OCI-LY1 (cell line): ENCODE measurements around the gene ADNP.

Experiments
- H2AFZ ChIP-seq: fragments of 200-600 bp; sonication (generic), shearing (Covaris generic); 2 replicates; pipeline ENCODE4 v1.6.0; 2014; ENCODE audit warnings: antibody characterized with exemption, mild to moderate bottlenecking, low read length
- H3F3A ChIP-seq: fragments of 200-600 bp; sonication (generic), shearing (Covaris generic); 2 replicates; pipeline ENCODE4 v1.6.0; 2014; ENCODE audit warnings: mild to moderate bottlenecking, antibody characterized with exemption, low read length, moderate library complexity; ENCODE audit not compliant: insufficient read depth
- H3K27ac ChIP-seq: fragments of 200-600 bp; sonication (generic); 2 replicates; pipeline ENCODE4 v1.5.1; 2014; ENCODE audit warnings: low read length, mixed run types, mild to moderate bottlenecking, low read depth; ENCODE audit not compliant: poor library complexity, severe bottlenecking
- H3K27me3 ChIP-seq: fragments of 200-600 bp; sonication (generic); 2 replicates; pipeline ENCODE4 v1.6.0; 2014; ENCODE audit warnings: antibody characterized with exemption, mild to moderate bottlenecking, low read length, moderate library complexity; ENCODE audit not compliant: insufficient read depth
- H3K36me3 ChIP-seq: fragments of 200-600 bp; sonication (generic); 2 replicates; pipeline ENCODE4 v1.6.1; 2014; ENCODE audit warnings: mild to moderate bottlenecking, antibody characterized with exemption, low read length, moderate library complexity, mixed read lengths; ENCODE audit not compliant: insufficient read depth
- H3K4me1 ChIP-seq: fragments of 200-600 bp; sonication (generic); 2 replicates; pipeline ENCODE4 v1.5.1; 2014; ENCODE audit warnings: mild to moderate bottlenecking, low read length, moderate library complexity; ENCODE audit not compliant: insufficient read depth, severe bottlenecking
- H3K4me2 ChIP-seq: fragments of 200-600 bp; sonication (generic), shearing (Covaris generic); 2 replicates; pipeline ENCODE4 v1.6.1; 2014; ENCODE audit warnings: low read length
- H3K4me3 ChIP-seq: fragments of 200-600 bp; sonication (generic); 2 replicates; pipeline ENCODE4 v1.5.1; 2014; ENCODE audit warnings: low read length, low read depth, mild to moderate bottlenecking, mixed read lengths; ENCODE audit not compliant: poor library complexity, severe bottlenecking
- H3K79me2 ChIP-seq: fragments of 200-600 bp; shearing (Covaris generic); 2 replicates; pipeline ENCODE4 v1.6.1; 2016; ENCODE audit warnings: mixed run types, low read length, mixed read lengths; ENCODE audit not compliant: insufficient read depth
- H3K9ac ChIP-seq: fragments of 200-600 bp; sonication (generic), shearing (Covaris generic); 2 replicates; pipeline ENCODE4 v1.6.1; 2014; ENCODE audit warnings: mild to moderate bottlenecking, low read length, mixed read lengths
- H3K9me2 ChIP-seq: fragments of 200-600 bp; sonication (generic), shearing (Covaris generic); 2 replicates; pipeline ENCODE4 v1.6.1; 2014; ENCODE audit warnings: low read depth, mild to moderate bottlenecking, low read length, mixed read lengths
- H3K9me3 ChIP-seq: fragments of 200-600 bp; shearing (Covaris generic); 2 replicates; pipeline ENCODE4 v1.6.1; 2014; ENCODE audit warnings: low read length, mixed read lengths
- H4K20me1 ChIP-seq: fragments of 200-600 bp; sonication (generic), shearing (Covaris generic); 2 replicates; pipeline ENCODE4 v1.6.0; 2016; ENCODE audit warnings: mild to moderate bottlenecking, low read length; ENCODE audit not compliant: insufficient read depth
- EZH2 ChIP-seq: fragments of 200-600 bp; sonication (generic), shearing (Covaris generic); IDR thresholded peaks from 2 replicates; pipeline ENCODE4 v1.8.0; 2017; ENCODE audit warnings: borderline replicate concordance, mixed run types, mild to moderate bottlenecking, antibody characterized with exemption, low read length, moderate library complexity, mixed read lengths
- TF ChIP-seq, protein P1 (sequence below): fragments of 200-600 bp; sonication (generic), shearing (Covaris generic); IDR thresholded peaks from 2 replicates; pipeline ENCODE4 v1.5.1; 2017; ENCODE audit warnings: mild to moderate bottlenecking, antibody characterized with exemption, low read length, moderate library complexity, mixed read lengths

The ADNP gene

DNA sequence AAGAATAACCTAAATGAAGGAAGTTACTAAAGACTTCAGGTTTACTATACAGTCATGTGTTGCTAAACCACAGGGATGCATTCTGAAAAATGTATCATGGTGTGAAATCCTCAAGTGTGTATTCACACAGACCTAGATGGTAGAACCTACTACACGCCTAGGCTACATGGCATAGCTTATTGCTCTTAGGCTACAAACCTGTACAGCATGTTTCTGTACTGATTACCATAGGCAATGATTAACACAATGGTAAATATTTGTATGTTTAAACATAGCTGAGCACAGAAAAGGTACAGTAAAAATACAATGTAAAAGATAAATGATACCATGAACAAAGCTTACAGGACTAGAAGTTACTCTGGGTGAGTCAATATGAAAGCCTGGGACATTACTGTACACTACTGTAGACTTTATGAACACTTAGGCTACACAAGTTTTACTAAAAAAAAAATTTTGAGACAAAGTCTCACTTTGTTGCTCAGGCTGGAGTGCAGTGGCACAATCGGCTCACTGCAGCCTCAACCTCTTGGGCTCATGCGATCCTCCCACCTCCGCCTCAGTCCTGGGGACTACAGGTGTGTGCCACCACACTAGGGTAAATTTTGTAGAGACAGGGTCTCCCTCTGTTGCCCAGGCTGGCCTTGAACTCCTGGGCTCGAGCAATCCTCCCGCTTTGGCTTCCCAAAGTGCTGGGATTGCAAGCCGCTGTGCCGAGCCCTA is 36.0 kb downstream of the ADNP start:
- H3K9ac ChIP-seq = no peak overlapping the region
- no peak overlapping the region for H3K4me3 ChIP-seq
- H3K9me3 ChIP-seq = no peaks in the 10 kb centered on the region
- H4K20me1 ChIP-seq = peaks cover 2% of the 10 kb centered on the region; the same call in 1 of the 2 replicates
- no peak overlapping the region for H2AFZ ChIP-seq
- no peaks in the 10 kb centered on the region; the same call in 1 of the 2 replicates for H3F3A ChIP-seq
- no peaks in the 10 kb centered on the region for H3K4me1 ChIP-seq
- TF ChIP-seq, protein P1, sequence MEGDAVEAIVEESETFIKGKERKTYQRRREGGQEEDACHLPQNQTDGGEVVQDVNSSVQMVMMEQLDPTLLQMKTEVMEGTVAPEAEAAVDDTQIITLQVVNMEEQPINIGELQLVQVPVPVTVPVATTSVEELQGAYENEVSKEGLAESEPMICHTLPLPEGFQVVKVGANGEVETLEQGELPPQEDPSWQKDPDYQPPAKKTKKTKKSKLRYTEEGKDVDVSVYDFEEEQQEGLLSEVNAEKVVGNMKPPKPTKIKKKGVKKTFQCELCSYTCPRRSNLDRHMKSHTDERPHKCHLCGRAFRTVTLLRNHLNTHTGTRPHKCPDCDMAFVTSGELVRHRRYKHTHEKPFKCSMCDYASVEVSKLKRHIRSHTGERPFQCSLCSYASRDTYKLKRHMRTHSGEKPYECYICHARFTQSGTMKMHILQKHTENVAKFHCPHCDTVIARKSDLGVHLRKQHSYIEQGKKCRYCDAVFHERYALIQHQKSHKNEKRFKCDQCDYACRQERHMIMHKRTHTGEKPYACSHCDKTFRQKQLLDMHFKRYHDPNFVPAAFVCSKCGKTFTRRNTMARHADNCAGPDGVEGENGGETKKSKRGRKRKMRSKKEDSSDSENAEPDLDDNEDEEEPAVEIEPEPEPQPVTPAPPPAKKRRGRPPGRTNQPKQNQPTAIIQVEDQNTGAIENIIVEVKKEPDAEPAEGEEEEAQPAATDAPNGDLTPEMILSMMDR = no peak
- no peak for TF ChIP-seq EZH2
- no peaks in the 10 kb centered on the region for H3K9me2 ChIP-seq
- H3K4me2 ChIP-seq = no peak overlapping the region
- H3K27me3 ChIP-seq = no peaks in the 10 kb centered on the region
- peaks cover 98% of the 10 kb centered on the region for H3K36me3 ChIP-seq
- no peak overlapping the region for H3K27ac ChIP-seq
- no peaks in the 10 kb centered on the region for H3K79me2 ChIP-seq

DNA sequence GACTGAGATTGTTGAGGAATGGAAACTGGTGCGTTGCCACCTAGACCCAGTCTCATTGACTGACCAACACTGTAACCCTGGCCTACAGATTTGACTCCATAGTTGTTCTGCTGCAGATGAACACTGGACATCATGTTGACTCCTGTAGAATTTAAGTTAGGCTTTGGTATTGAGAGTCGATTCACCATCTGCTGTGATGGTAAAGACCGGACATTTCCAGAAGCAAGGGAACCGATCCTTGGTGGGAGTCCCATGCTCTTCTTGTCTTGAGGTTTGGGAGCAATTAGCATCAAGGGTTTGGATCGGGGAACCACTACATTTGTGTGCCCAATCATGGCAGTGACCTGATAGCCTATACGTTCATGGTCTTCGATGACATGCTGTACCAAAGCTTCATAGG is 37.6 kb downstream of the ADNP start:
- peaks cover 96% of the 10 kb centered on the region for H3K36me3 ChIP-seq
- TF ChIP-seq, protein P1 = no peak
- no peak for TF ChIP-seq EZH2
- H3K9ac ChIP-seq = no peak overlapping the region
- H3K4me2 ChIP-seq = no peak overlapping the region
- H3K9me3 ChIP-seq = no peaks in the 10 kb centered on the region
- H2AFZ ChIP-seq = no peak overlapping the region
- no peak overlapping the region for H3K4me3 ChIP-seq
- H3K27ac ChIP-seq = no peak overlapping the region
- H3K79me2 ChIP-seq = no peaks in the 10 kb centered on the region
- H4K20me1 ChIP-seq = peaks cover 2% of the 10 kb centered on the region; the same call in 1 of the 2 replicates
- no peaks in the 10 kb centered on the region for H3K4me1 ChIP-seq
- H3K9me2 ChIP-seq = no peaks in the 10 kb centered on the region
- no peaks in the 10 kb centered on the region for H3K27me3 ChIP-seq
- H3F3A ChIP-seq = no peaks in the 10 kb centered on the region; the same call in 1 of the 2 replicates

DNA sequence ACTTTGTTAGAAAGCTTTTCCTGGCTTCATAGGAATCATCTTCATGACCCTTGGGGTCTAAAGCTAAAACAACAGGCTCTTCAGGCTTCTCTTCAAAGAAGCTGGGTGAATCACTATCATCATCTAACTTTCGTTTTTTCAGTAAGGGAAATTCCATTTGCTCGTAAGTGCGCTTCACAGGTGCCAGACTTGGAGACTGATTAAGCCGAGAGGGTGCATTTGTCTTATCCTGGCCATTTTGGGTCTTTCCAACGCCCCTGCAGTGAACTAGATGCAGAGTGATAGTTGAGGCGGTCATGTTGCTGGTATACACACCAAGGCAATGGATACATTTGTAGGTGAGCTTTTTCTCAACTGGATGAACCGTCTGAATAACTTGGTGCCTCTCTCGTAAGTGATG is 38.8 kb downstream of the ADNP start:
- Histone ChIP-seq H3K36me3 (peaks cover 87% of the 10 kb centered on the region), H3K9me2 (no peaks in the 10 kb centered on the region), H3K4me1 (no peaks in the 10 kb centered on the region), H3F3A (no peaks in the 10 kb centered on the region; the same call in 1 of the 2 replicates), H3K27me3 (no peaks in the 10 kb centered on the region), H3K4me2 (no peak overlapping the region), H3K79me2 (no peaks in the 10 kb centered on the region), H4K20me1 (no peaks in the 10 kb centered on the region), H2AFZ (no peak overlapping the region), H3K9ac (no peak overlapping the region), H3K9me3 (no peaks in the 10 kb centered on the region), H3K27ac (no peak overlapping the region), H3K4me3 (no peak overlapping the region)
- TF ChIP-seq, protein P1 = no peak
- no peak for TF ChIP-seq EZH2
